NCI-H1417 treated with DMSO at 0.1 percent for 48 hours (cell line): ENCODE data around the gene SLC27A5.
"Not testable (repeated sequence)": the region's sequence is repeated elsewhere in the genome, so short reads cannot be mapped to it uniquely, and the experiment has no call there.

Experiments
- DNase-seq: peaks from one replicate; lab custom pipeline; 2025; lab: John Stamatoyannopoulos, UW

The SLC27A5 gene

DNA sequence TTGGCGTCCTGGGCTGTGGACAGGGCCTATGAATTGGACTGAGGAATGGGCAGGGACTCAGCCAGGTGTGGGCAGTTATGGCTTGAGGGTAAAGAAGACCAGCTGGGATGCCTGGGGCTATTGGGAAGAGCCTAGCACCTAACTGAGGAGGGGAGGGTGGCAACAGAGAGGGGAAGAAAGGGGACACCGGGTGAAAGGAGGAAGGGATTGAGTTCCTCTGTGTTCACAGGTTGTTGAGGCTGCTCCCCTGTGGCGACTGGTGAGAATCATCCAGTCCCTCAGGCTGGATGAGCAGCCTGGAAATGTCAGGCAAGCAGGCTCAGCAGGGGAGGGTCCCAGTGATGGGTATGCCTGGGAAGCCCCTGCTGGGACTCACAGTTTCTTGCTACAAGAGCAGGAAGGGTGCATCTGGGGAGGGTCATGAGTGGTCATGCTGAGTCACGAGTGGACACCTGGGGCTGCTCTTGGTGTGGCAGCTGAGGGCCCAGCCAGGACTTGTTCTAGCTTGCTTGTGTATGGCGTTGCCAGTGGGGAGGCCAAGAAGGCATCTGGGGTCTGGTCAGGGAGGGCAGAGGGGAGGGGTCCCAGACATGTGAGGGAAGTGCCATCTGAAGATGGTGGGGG, 43.5 kb downstream of the SLC27A5 start:
- no peak for DNase-seq

DNA sequence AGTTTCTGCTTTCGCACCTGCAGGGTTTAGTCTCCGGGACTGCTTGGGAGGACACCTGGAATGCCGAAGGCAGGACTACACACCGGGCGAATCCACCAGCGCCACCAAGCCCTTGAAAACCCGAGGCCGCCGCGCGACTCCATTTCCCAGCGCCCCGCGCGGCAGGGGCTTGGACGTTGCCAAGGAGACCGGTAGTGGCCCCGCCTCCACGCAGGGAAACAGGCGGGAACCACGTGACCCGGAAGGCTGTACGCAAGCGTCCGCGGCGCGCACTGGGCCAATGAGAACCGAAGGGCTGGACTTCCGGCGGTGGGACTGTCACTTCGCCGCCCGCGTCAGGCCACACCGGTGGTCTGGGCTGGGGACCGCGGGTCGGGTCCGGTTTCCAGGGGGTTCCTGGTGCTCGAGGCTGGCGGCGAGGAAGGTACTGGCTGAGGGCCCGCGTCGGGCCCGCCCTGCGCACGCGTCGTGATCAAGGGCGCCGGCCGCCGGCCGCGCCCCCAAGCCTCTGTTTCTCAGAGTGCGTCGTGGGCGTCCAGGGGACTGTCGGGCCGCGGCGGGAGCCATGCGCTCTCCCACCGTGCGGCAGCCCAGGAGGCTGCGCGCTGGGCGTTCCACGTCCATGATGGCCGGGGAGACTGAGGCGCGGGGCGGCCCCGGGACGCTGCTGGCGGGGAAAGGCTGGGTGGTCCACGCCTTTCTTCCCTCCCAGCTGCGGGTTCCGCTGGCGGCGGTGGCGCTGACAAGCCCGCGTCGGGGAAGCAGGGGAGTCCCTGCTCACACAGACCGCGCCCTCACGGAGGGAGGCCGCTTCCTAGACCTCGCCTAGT, 44.8 kb downstream of the SLC27A5 start, which contains the start of gene ZNF324:
Gene ZNF324, plus strand, starts transcription at position 321 of the 830 bp plus-strand sequence. CDS start 2,106 bp downstream, outside the sequence.
- peak; percentile 74 for DNase-seq

DNA sequence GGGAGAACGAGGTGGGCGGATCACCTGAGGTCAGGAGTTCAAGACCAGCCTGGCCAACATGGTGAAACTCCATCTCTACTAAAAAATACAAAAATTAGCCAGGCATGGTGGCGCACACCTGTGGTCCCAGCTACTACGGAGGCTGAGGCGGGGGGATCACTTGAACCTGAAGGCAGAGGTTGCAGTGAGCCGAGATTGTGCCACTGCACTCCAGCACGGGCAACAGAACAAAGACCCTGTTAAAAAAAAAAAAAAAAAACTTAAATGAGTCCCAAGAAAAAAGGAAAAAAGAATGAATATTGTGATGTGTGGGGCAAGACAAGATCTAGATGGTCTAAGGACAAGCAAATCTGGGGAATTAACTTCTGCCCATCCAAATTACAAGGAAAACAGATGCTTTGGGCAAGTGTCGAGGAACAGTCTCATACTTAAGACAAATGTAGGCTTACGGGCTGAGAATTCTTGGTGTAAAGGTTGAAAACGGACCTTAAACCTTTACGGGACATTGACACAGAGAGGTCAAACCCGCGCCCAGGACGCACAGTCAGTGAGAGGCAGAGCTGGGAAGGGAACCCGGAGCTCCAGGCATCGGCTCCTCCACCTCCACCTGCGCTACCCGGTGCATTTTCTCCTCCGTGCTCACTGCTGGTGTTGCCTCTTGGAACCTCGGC, 45.6 kb downstream of the SLC27A5 start:
- no peak for DNase-seq

DNA sequence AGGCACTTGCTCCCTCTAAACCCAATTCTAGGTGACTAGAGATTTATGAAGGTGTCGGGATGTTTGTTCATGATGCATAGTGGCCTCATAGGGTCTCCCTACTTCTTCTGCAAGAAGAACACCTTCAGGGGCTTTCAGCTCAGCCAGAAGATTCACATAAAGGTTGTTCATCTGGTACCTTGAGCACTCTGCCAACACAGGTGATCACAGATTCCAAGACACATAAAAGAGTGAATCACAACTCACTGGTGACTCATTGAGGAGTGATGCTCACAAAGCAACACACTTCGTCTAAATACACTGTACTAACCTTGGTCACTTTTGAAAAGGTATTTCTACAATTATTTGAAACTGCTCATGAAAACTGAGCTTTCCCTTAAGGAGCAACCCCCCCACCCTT, 51.8 kb downstream of the SLC27A5 start:
- no peak for DNase-seq

DNA sequence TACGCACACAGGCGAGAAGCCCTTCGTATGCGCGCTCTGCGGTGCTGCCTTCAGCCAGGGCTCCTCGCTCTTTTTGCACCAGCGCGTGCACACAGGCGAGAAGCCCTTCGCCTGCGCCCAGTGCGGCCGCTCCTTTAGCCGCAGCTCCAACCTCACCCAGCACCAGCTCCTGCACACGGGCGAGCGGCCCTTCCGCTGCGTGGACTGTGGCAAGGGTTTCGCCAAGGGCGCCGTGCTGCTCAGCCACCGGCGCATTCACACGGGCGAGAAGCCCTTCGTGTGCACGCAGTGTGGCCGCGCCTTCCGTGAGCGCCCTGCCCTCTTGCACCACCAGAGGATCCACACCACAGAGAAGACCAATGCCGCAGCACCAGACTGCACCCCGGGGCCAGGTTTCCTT, 55.7 kb downstream of the SLC27A5 start:
- no peak for DNase-seq

DNA sequence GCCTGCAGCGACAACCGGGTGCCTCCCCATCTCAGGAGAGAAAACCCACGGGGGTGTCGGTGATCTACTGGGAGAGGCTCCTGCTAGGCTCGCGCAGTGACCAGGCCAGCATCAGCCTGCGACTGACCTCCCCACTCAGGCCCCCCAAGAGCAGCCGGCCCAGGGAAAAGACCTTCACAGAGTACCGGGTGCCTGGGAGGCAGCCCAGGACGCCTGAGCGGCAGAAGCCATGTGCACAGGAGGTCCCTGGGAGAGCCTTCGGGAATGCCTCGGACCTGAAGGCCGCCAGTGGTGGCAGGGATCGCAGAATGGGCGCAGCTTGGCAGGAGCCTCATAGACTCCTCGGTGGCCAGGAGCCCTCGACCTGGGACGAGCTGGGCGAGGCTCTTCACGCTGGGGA, 56.5 kb downstream of the SLC27A5 start:
- no peak for DNase-seq

DNA sequence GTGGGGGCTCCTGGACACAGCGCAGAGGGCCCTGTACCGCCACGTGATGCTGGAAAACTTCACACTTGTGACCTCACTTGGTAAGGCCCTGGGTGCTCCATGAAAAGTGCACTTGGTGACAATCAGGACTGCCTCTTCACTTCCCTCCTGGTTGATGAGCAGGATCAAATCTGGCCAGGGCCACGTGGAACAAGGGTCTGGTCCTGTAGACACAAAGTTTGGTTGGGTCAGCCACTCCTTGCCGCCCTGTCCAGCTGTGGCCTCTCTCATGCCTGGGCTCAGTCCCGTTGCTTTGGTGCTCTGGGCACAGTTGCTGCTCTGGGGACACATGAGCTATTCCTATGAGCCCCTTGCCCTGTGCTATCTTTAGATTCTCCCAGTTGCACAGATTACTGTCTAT, 58.0 kb downstream of the SLC27A5 start:
- no peak for DNase-seq

DNA sequence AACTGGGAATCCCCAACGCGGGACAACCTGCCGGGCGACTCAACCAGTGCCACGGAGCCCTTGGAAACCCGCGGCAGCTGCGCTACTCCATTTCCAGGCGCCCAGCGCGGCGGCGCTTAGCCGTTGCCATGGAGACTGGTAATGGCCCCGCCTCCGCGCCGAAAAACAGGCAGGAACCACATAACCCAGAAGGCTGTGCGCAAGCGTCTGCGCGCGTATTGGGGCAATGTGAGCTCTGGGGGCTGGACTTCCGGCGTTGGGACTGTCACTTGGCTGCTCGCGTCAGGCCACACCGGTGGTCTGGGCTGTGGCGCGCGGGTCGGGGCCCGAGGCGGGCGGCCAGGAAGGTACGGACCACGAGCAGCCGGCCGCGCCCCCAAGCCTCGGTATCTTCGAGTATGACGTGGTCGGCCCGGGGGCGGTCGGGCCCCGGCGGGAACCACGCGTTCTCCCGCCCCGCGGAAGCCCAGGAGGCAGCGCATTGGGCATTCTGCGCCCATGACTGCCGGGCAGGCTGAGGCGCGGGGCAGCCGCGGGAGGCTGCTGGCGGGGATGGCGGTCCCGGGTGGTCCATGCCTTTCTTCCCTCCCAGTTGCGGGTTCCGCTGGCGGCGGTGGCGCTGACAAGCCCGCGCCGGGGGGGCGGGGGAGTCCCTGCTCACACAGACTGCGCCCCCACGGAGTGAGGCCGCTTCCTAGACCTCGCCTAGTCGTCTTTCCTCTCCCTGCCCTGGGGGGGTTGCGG, 60.3 kb downstream of the SLC27A5 start, which contains the start of gene ZNF324B:
Gene ZNF324B, plus strand, starts transcription at position 265 of the 744 bp plus-strand sequence. CDS start 2,080 bp downstream, outside the sequence.
- DNase-seq, result peak; percentile 68

DNA sequence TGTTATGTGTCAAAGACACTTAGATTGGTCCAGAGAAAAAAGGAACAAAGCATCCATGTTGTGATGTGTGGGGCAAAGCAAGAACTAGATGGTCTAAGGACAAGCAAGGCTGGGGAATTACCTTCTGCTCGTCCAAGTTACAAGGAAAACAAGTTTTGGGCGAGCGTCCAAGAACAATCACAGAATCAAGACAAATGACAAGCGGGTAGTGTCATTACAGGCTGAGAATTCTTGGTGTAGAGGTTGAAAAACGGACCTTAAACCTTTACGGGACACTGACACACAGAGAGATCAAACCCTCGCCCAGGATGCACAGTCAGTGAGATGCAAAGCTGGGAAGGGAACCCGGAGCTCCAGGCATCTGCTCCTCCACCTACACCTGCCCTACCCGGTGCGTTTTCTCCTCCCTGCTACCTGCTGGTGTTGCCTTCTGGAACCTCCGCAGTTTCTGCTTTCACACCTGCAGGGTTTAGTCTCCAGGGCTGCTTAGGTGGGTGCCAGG, 60.9 kb downstream of the SLC27A5 start:
- no peak for DNase-seq

DNA sequence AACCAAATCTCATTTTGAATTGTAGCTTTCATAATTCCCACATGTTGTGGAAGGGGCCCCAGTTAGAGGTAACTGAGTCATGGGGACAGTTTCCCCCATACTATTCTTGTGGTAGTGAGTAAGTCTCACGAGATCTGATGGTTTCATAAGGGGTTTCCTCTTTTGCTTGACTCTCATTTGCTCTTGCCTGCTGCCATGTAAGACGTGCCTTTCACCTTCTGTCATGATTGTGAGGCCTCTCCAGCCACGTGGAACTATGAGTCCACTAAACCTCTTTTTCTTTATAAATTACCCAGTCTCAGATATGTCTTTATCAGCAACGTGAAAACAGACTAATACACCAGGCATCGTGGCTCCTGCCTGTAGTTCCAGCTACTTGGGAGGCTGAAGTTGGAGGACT, 61.8 kb downstream of the SLC27A5 start:
- DNase-seq, result not testable (repeated sequence)

DNA sequence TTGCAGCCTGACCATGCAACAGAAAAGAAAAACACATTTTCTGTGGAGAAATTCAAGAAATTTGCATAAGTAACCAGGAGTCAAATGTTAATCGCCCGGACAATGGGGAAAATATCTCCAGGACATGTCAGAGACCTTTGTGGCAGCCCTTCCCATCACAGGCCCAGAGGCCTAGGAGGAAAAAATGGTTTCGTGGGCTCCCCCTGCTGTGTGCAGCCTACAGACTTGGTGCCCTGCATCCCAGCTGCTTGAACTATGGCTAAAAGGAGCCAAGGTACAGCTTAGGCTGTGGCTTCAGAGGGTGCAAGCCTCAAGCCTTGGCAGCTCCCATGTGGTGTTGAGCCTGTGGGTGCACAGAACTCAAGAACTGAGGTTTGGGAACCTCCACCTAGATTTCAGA, 62.9 kb downstream of the SLC27A5 start:
- not testable (repeated sequence) for DNase-seq
